LHCN-M2 (cell line): Measurements from ENCODE around the gene POLK. TPM values are rescaled to one million over a fixed set of nuclear protein-coding genes. Genes with fewer than 3 reads are reported as not detected.
"Not testable (repeated sequence)": the region's sequence is repeated elsewhere in the genome, so short reads cannot be mapped to it uniquely, and the experiment has no call there.

Source experiments
- DNase-seq: peaks from one replicate; pipeline ENCODE4 v3.0.0-alpha.2; 2012; ENCODE audit warnings: low read depth
- total RNA-seq: library from RNA; depleted of rRNA; stranded (reverse); fragments of >200 nt; gene quantifications from 2 replicates; pipeline ENCODE4 v1.2.3, GENCODE V29; 2014

The POLK gene
- total RNA-seq, 1 experiment from 2014 or later = 33.3 TPM

DNA sequence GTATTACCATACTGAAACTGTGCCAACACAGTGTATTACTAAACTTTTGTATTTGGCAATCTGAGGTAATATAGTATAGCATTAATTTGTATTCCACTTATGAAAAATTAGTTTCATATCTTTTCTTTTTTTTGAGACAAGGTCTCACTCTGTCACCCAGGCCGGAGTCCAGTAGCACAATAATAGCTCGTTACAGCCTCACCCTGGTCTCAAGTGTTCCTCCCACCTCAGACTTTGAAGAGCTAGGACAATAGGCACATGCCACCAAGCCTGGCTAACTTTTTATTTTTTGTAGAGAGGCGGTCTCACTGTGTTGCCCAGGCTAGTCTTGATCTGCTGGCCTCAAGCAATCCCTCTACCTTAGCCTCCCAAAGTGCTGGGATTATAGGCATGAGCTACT, 36.1 kb downstream of the POLK start:
- DNase-seq = no peak

DNA sequence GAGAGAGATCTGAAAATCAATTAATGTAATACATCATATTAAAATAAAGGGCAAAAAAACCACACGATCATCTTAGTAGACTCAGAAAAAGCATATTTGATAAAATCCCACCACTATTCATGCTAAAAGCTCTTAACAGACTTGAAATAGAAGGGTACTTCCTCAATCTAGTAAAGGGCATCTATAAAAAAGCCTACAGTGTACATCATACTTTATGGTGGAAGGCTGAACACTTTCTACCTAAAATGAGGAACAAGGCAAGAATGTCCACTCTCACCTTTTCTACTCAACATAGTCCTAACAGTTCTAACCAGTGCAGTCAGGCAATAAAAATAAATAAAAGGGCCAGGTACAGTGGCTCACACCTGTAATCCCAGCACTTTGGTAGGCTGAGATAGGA, 38.9 kb downstream of the POLK start:
- DNase-seq = no peak

GRCh38 chr5:75551471-75551870, 39.8 kb downstream of the POLK start:
- peak; percentile 78 for DNase-seq

DNA sequence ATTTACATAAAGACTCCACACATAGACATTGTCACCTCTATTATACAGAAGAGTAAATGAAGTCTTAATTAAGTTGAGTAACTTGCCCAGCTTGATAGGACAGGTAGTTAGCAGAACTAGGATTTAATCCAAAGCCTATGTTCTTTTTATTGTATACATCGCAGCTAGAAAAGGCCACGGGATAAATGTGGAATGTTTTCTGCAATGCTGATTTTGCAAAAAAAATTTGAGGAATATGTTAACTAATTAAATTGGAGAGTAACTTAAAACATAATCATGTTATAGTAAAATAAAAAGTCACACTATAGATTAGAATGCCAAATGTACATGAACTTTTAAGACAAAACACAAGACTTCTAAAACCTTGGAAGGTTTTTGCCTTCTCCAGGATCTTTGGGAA, 41.1 kb downstream of the POLK start:
- DNase-seq = no peak

GRCh38 chr5:75553358-75553757, 41.7 kb downstream of the POLK start:
- DNase-seq = no peak

GRCh38 chr5:75558221-75558620, 46.5 kb downstream of the POLK start:
- no peak for DNase-seq

DNA sequence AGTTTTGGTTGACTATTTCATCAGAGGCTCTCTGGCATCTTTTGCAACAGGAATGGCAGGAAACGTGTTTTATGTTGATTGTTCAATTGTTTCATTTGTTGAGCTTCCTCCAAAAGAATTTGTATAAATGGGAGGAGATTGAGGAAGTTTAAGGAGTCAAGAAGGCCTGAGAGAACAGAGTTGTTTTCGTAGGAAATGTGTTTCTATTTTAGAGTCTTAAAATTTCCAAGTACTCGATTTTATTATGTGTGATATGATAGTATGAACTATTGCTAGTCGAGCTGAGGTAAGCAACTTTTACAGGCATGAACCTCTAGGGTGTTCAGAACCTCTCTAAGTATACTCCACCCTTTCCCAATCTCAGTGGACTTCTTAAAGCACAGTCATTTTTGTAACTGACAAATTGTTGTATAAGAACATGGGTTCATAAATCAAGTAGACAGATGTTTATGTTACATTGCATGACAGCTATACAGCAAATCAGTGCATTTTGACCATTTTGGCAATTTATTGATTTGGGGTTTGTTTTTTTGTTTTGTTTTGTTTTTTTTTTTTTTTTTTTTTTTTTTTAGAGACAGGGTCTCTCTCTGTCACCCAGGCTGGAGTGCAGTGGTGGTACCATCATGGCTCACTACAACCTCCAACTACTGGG, 47.4 kb downstream of the POLK start:
- DNase-seq = no peak

DNA sequence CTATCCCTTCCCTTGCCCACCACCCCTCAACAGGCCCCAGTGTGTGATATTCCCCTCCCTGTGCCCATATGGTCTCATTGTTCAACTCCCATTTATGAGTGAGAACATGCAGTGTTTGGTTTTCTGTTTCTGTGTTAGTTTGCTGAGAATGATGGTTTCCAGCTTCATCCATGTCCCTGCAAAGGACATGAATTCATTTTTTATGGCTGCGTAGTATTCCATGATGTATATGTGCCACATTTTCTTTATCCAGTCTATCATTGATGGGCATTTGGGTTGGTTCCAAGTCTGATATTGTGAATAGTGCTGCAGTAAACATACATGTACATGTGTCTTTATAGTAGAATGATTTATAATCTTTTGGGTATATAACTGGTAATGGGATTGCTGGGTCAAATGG, 49.0 kb downstream of the POLK start:
- DNase-seq = not testable (repeated sequence)

GRCh38 chr5:75565991-75566709, 54.5 kb downstream of the POLK start:
- not testable (repeated sequence) for DNase-seq

- peak; percentile 88 for DNase-seq
Observed at GRCh38 chr5:75566710-75567309, 55.1 kb downstream of the POLK start.

DNA sequence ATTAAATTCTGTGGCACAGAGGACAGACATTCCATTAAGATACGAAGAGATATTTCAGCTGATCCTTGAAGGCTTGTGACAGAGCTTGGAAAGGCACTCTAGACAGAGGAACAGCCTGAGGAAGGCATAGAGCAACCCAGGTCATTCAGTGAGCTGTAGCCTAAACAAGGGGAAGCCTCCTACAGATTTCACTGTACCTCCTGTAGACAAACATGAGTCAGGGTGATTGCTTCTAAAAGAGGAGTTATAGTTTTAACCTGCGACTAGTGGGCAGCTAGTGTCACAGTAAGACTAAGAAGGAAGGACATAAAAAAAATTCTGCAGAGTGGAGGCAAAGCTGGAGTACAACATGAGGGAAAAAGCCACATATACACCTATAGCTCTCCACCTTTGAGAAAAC, 56.0 kb downstream of the POLK start:
- peak; percentile 33 for DNase-seq

GRCh38 chr5:75568202-75568601, 56.5 kb downstream of the POLK start:
- no peak for DNase-seq

DNA sequence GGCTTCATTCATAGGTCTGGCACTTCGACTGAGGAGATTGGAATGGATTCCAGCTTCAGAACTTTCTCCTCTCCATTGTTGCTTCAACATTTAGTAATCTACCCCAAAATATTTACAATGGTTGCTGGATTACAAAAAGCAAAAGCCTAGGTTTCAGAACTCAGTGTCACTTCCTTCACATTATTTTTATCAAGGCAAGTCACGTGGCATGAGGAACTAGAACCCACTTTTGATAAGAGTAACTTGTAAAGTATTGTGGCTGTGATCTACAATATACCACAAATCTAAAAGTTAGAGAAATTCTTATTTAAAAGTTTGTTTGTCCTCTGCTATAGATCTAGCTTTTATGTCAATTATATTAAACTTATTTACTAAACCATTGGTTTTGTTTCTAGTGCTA, 59.9 kb downstream of the POLK start:
- no peak for DNase-seq

DNA sequence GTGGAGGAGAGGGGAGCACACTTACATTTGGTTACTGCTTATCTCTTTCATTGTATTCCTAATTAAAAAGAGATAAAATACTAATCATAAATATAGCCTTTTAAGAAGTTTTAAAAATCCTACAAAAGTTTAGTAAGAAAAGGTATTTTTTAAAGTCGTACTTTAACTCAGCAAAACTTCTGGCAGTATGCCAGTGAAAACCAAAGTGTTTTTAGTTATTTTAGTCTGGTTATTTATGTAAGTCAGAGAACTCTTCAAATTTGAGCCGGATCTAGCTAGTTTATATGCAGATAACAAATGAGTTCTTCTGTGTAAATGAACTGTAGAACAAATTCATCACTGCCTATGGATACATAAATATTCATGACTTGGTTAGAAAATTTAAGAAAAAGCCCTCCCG, 63.1 kb downstream of the POLK start:
- no peak for DNase-seq

GRCh38 chr5:75578280-75578679, 66.6 kb downstream of the POLK start:
- DNase-seq = not testable (repeated sequence)

GRCh38 chr5:75584641-75585040, 73.0 kb downstream of the POLK start:
- DNase-seq = no peak

- DNase-seq = peak; percentile 53
Observed at GRCh38 chr5:75588666-75589065, 77.0 kb downstream of the POLK start.

- DNase-seq = no peak
Observed at GRCh38 chr5:75600535-75600934, 88.8 kb downstream of the POLK start.

- DNase-seq = no peak
Observed at GRCh38 chr5:75601567-75601966, 89.9 kb downstream of the POLK start.

DNA sequence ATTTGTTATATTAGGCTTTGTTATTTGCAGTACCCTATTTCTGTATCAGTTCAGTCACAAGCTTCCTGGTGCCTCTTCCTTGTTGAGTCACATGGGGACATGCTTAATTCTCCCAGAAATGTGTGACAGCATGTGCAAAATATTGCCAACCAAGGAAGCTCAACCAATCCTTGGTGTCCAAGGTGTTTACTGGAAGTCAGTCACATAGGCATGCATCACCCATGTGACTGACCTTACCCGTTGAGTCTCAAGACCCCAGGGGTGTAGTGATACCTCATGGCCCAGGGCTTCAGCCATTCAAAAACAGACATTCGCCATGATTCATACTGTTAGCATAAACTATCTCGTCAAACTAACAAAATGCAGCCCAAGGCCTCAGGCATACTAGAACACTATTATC, 90.3 kb downstream of the POLK start:
- no peak for DNase-seq

GRCh38 chr5:75603371-75603770, 91.7 kb downstream of the POLK start:
- no peak for DNase-seq

DNA sequence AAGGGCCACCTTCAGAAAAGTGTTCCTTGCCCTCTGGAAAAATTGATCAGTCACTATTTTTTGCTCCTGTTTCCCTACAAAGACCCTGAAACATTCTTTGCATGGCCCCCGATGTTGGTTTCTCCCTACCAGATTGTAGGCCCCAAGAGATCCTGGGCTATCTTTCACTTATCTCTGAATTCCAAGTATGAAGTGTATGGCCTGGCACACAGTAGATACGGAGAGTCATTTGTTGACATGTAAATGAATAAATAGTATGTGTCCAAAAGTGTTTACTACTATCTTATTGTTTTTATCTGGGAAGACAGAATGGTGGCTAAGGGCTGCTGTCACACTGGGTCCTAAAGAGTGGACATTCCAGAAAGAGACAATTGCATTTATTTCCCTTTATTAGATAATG, 92.1 kb downstream of the POLK start:
- no peak for DNase-seq

DNA sequence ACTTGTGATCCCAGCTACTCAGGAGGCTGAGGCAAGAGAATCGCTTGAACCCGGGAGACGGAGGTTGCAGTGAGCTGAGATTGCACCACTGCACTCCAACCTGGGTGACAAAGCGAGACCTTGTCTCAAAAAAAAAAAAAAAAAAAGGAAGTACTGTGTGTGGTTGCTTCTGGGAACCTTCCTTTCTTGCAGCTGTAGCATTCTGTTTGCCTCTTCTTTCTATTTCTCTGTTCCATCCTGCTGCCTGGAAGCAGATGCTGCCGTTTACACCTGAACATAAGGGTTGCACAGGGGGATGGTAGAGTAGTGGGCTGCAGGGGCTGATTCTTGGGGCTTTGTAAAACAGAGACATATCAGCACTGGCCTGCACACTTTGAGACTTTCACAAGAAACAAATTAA, 95.7 kb downstream of the POLK start:
- not testable (repeated sequence) for DNase-seq
